H9 (cell line): ENCODE results near the gene UBE4A. TPM values are rescaled to one million over a fixed set of nuclear protein-coding genes. Genes with fewer than 3 reads are reported as not detected.

Experiments
- DNase-seq: peaks from one replicate; pipeline ENCODE4 v3.0.0-alpha.2; 2017
- H2AFZ ChIP-seq: one replicate; pipeline ENCODE4 v1.6.1; 2013; ENCODE audit warnings: mild to moderate bottlenecking, low read length, control low read depth, moderate library complexity
- H2AK5ac ChIP-seq: 2 replicates; pipeline ENCODE4 v1.6.1; 2013; ENCODE audit warnings: low read length, control low read depth, mixed read lengths; ENCODE audit not compliant: insufficient read length
- H2BK120ac ChIP-seq: one replicate; pipeline ENCODE4 v1.6.1; 2013; ENCODE audit warnings: low read depth, mild to moderate bottlenecking, low read length, control low read depth, inconsistent platforms; ENCODE audit not compliant: poor library complexity, severe bottlenecking
- H2BK12ac ChIP-seq: 2 replicates; pipeline ENCODE4 v1.6.1; 2013; ENCODE audit warnings: low read length, control low read depth, mixed read lengths, low read depth; ENCODE audit not compliant: insufficient read length
- H2BK15ac ChIP-seq: 2 replicates; pipeline ENCODE4 v1.6.1; 2013; ENCODE audit warnings: low read depth, low read length, control low read depth
- H2BK20ac ChIP-seq: one replicate; pipeline ENCODE4 v1.6.1; 2013; ENCODE audit warnings: low read depth, mild to moderate bottlenecking, low read length, control low read depth, inconsistent platforms; ENCODE audit not compliant: poor library complexity, severe bottlenecking
- H2BK5ac ChIP-seq: 2 replicates; pipeline ENCODE4 v1.6.1; 2013; ENCODE audit warnings: low read length, control low read depth, mixed read lengths; ENCODE audit not compliant: insufficient read length
- H3K14ac ChIP-seq: 2 replicates; pipeline ENCODE4 v1.6.1; 2013; ENCODE audit warnings: low read length, control low read depth; ENCODE audit not compliant: insufficient read depth
- H3K18ac ChIP-seq: 2 replicates; pipeline ENCODE4 v1.6.1; 2013; ENCODE audit warnings: low read depth, mild to moderate bottlenecking, mixed read lengths, low read length, control low read depth; ENCODE audit not compliant: insufficient read length
- H3K23ac ChIP-seq: 2 replicates; pipeline ENCODE4 v1.6.1; 2013; ENCODE audit warnings: low read length, control low read depth, mixed read lengths, low read depth; ENCODE audit not compliant: insufficient read length
- H3K23me2 ChIP-seq: 2 replicates; pipeline ENCODE4 v1.6.1; 2013; ENCODE audit warnings: low read depth, mild to moderate bottlenecking, mixed read lengths, low read length, control low read depth; ENCODE audit not compliant: insufficient read length, poor library complexity, severe bottlenecking
- H3K27ac ChIP-seq: 2 replicates; pipeline ENCODE4 v1.5.1; 2013; ENCODE audit warnings: low read length, control low read depth, mixed read lengths, low read depth; ENCODE audit not compliant: insufficient read length
- H3K27me3 ChIP-seq: 2 replicates; pipeline ENCODE4 v1.6.1; 2013; ENCODE audit warnings: low read length, control low read depth, inconsistent platforms; ENCODE audit not compliant: insufficient read depth
- H3K4ac ChIP-seq: 2 replicates; pipeline ENCODE4 v1.6.1; 2013; ENCODE audit warnings: low read depth, mild to moderate bottlenecking, control low read depth, inconsistent platforms, low read length, moderate library complexity
- H3K4me1 ChIP-seq: 2 replicates; pipeline ENCODE4 v1.6.1; 2013; ENCODE audit warnings: low read length, control low read depth, inconsistent platforms; ENCODE audit not compliant: insufficient read depth
- H3K4me2 ChIP-seq: 2 replicates; pipeline ENCODE4 v1.6.1; 2013; ENCODE audit warnings: low read length, control low read depth, mixed read lengths; ENCODE audit not compliant: insufficient read length, insufficient read depth
- H3K56ac ChIP-seq: 2 replicates; pipeline ENCODE4 v1.6.1; 2013; ENCODE audit warnings: low read depth, mild to moderate bottlenecking, mixed read lengths, low read length, control low read depth; ENCODE audit not compliant: insufficient read length
- H3K79me1 ChIP-seq: 2 replicates; pipeline ENCODE4 v1.6.1; 2013; ENCODE audit warnings: low read depth, mild to moderate bottlenecking, moderate library complexity, low read length, control low read depth, inconsistent platforms; ENCODE audit not compliant: insufficient read depth, poor library complexity, severe bottlenecking
- H3K79me2 ChIP-seq: 2 replicates; pipeline ENCODE4 v1.6.1; 2013; ENCODE audit warnings: low read length, control low read depth, inconsistent platforms; ENCODE audit not compliant: insufficient read depth
- H3K9ac ChIP-seq: 2 replicates; pipeline ENCODE4 v1.6.1; 2013; ENCODE audit warnings: low read length, control low read depth, mixed read lengths; ENCODE audit not compliant: insufficient read length; ENCODE audit errors: extremely low read depth
- H3K9me3 ChIP-seq: one replicate; pipeline ENCODE4 v1.6.1; 2013; ENCODE audit warnings: low read depth, low read length, inconsistent platforms; ENCODE audit not compliant: control insufficient read depth
- H3T11ph ChIP-seq: one replicate; pipeline ENCODE4 v1.6.1; 2013; ENCODE audit warnings: mild to moderate bottlenecking, low read length, control low read depth, inconsistent platforms
- H4K20me1 ChIP-seq: one replicate; pipeline ENCODE4 v1.6.1; 2013; ENCODE audit not compliant: control insufficient read depth, insufficient read length, insufficient read depth
- H4K5ac ChIP-seq: 2 replicates; pipeline ENCODE4 v1.6.1; 2013; ENCODE audit warnings: low read depth, mild to moderate bottlenecking, mixed read lengths, low read length, control low read depth; ENCODE audit not compliant: insufficient read length
- H4K8ac ChIP-seq: replicated peaks from 2 replicates; pipeline ENCODE4 v1.6.1; 2013; ENCODE audit warnings: low read length, control low read depth, mixed read lengths, low read depth; ENCODE audit not compliant: insufficient read length
- H4K91ac ChIP-seq: 2 replicates; pipeline ENCODE4 v1.6.1; 2013; ENCODE audit warnings: low read depth, mild to moderate bottlenecking, moderate library complexity, mixed read lengths, low read length, control low read depth; ENCODE audit not compliant: insufficient read length
- H3K27ac Mint-ChIP-seq, 3 experiments: 2 replicates in 2 of 3; 3 replicates in 1 of 3; pipeline ENCODE4 v1.8.0; 2020 to 2021; ENCODE audit warnings: mixed read lengths in 3 of 3, mild to moderate bottlenecking in 1 of 3, moderate library complexity in 1 of 3
- H3K27me3 Mint-ChIP-seq: 2 replicates; pipeline ENCODE4 v1.8.0; 2021; ENCODE audit warnings: low read depth, mild to moderate bottlenecking, moderate library complexity, mixed read lengths
- H3K36me3 Mint-ChIP-seq, 3 experiments: 2 replicates in 2 of 3; 3 replicates in 1 of 3; pipeline ENCODE4 v1.8.0; 2020 to 2021; ENCODE audit warnings: low read depth in 3 of 3, mixed read lengths in 3 of 3; ENCODE audit not compliant: insufficient read depth in 1 of 3
- H3K4me1 Mint-ChIP-seq, 2 experiments: 2 replicates each; pipeline ENCODE4 v1.8.0; 2020; ENCODE audit warnings: mixed read lengths in 2 of 2
- H3K4me3 Mint-ChIP-seq, 2 experiments: 2 replicates in 1 of 2; 3 replicates in 1 of 2; pipeline ENCODE4 v1.8.0; 2020 to 2021; ENCODE audit warnings: mild to moderate bottlenecking in 2 of 2, mixed read lengths in 2 of 2, moderate library complexity in 1 of 2
- H3K9me3 Mint-ChIP-seq, 2 experiments: 2 replicates in 1 of 2; 3 replicates in 1 of 2; pipeline ENCODE4 v1.8.0; 2020; ENCODE audit warnings: mild to moderate bottlenecking in 2 of 2, mixed read lengths in 2 of 2, moderate library complexity in 1 of 2
- CTCF ChIP-seq: fragments of 200-600 bp; sonication (generic); conservative IDR thresholded peaks from 3 replicates; pipeline ENCODE4 v1.8.0; 2021; ENCODE audit warnings: antibody characterized with exemption, mild to moderate bottlenecking
- WGBS: extraction: QIAGEN DNeasy Blood & Tissue Kit; methylation state at CpG from one replicate; pipeline ENCODE4 v1.1.7; 2013; ENCODE audit warnings: missing lambda C conversion rate, low lambda C conversion rate, mixed read lengths; ENCODE audit not compliant: insufficient read length; ENCODE audit errors: extremely low coverage; 5-methylcytosine and 5-hydroxymethylcytosine counted together
- total RNA-seq: library from RNA; stranded (reverse); gene quantifications from 2 replicates; pipeline ENCODE4 v1.2.1, GENCODE V29; 2021

Gene UBE4A
- total RNA-seq, 1 experiment from 2014 or later, result 33.7 TPM

GRCh38 chr11:118311518-118311917 lies 47.9 kb upstream of the UBE4A start:
- Histone ChIP-seq H2BK12ac (no peak overlapping the region), H3K79me2 (no peaks in the 10 kb centered on the region), H4K5ac (no peak overlapping the region), H3T11ph (no peak overlapping the region), H3K4me2 (no peak overlapping the region), H3K18ac (no peak overlapping the region), H4K8ac (no peak overlapping the region), H2BK120ac (no peak overlapping the region), H2BK15ac (no peak overlapping the region), H3K23ac (no peak overlapping the region), H2AFZ (no peak overlapping the region), H2BK20ac (no peak overlapping the region), H3K14ac (no peak overlapping the region), H3K4ac (no peak overlapping the region), H3K23me2 (peaks cover 9% of the 10 kb centered on the region), H4K91ac (no peak overlapping the region), H3K27ac (no peak overlapping the region), H3K27me3 (no peaks in the 10 kb centered on the region), H4K20me1 (no peaks in the 10 kb centered on the region), H3K4me1 (peaks cover 6% of the 10 kb centered on the region; the same call in 1 of the 2 replicates), H3K79me1 (no peaks in the 10 kb centered on the region), H2BK5ac (no peak overlapping the region), H3K56ac (no peak overlapping the region), H3K9ac (no peak overlapping the region), H2AK5ac (no peak overlapping the region), H3K9me3 (no peaks in the 10 kb centered on the region)
- H3K9me3 Mint-ChIP-seq, result no peaks in the 10 kb centered on the region
- peaks cover 24 to 29% of the 10 kb centered on the region in 2 experiments for H3K4me1 Mint-ChIP-seq
- H3K4me3 Mint-ChIP-seq, result no peak overlapping the region
- no peak overlapping the region for H3K27ac Mint-ChIP-seq
- WGBS, result no CpG with 5 or more reads among the region's 4 CpGs
- TF ChIP-seq CTCF, result no peak
- H3K36me3 Mint-ChIP-seq, result no peaks in the 10 kb centered on the region
- peaks cover 29% of the 10 kb centered on the region for H3K27me3 Mint-ChIP-seq
- no peak for DNase-seq
